ENCODE data around the gene EMP1. TPM values are rescaled to one million over a fixed set of nuclear protein-coding genes. Genes with fewer than 3 reads are reported as not detected.
A peak's percentile ranks its signal among the peaks of the same experiment; 100 is the strongest.

The EMP1 gene
- total and polyA plus RNA-seq, 7 donors: 11.0 to 123 (median 49.8) TPM

DNA sequence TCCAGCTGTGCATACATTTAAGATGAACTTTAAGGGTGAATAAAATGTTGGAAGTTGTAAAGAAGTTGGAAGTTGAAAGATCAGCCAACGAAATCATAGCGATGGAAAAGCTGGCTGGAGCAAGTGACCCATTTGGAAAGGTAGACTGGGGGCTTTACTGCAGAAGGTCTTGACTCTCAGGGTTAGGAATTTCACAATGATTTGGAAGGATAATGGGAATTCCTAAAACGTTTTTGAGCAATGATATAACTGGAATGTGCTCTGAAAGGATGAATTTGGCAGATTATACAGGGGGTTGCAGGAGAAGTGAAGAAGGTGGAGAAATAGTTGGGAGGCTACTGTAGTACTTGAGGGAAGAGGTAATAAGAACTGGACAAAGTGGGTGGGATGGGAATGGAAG lies 27.4 kb downstream of the EMP1 start:
- H3K9me3 ChIP-seq: no peaks in the 10 kb centered on the region
- no peaks in the 10 kb centered on the region for H3K36me3 ChIP-seq (ENCODE audit: insufficient read depth in 1 of 2, low read depth in 1 of 2)
- ATAC-seq: peak in 2 of 4 donors; percentile 35 to 46
- no peak overlapping the region for H3K4me3 ChIP-seq
- no peaks in the 10 kb centered on the region for H3K27me3 ChIP-seq (ENCODE audit: insufficient read depth in 3 of 3, low read length in 2 of 3)
- intact Hi-C loops (cut with DNase I): no loop called here
- DNase-seq: no peak
- WGBS, 3 donors: 38 to 53% (median 48%) methylated on average over 3 of the region's 3 CpGs
- TF ChIP-seq, protein P1, sequence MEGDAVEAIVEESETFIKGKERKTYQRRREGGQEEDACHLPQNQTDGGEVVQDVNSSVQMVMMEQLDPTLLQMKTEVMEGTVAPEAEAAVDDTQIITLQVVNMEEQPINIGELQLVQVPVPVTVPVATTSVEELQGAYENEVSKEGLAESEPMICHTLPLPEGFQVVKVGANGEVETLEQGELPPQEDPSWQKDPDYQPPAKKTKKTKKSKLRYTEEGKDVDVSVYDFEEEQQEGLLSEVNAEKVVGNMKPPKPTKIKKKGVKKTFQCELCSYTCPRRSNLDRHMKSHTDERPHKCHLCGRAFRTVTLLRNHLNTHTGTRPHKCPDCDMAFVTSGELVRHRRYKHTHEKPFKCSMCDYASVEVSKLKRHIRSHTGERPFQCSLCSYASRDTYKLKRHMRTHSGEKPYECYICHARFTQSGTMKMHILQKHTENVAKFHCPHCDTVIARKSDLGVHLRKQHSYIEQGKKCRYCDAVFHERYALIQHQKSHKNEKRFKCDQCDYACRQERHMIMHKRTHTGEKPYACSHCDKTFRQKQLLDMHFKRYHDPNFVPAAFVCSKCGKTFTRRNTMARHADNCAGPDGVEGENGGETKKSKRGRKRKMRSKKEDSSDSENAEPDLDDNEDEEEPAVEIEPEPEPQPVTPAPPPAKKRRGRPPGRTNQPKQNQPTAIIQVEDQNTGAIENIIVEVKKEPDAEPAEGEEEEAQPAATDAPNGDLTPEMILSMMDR (IDR thresholded peaks at IDR 0.05): no peak
- H3K27ac ChIP-seq: no peak overlapping the region
- no peaks in the 10 kb centered on the region for H3K4me1 ChIP-seq

DNA sequence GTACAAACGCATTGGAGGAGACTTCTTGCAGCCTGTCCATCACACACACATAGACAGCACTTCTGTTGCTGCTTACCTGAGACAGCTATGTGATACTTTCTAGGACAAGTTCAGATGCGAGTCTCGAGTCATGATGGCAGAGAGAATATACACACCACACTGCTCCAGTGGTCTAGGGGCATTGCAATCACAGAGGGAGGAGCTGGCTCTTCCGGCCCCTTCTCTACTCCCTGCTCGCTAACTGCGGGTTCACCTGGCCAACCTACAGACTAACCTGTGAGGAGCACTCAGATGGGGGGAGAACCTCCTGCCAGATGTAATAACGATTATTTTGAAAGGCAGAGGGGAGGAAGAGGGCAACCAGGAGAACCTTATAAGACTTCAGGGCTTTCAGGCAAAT lies 30.7 kb downstream of the EMP1 start:
- Histone ChIP-seq H3K4me1 (no peaks in the 10 kb centered on the region), H3K27ac (no peak overlapping the region), H3K9me3 (no peaks in the 10 kb centered on the region), H3K4me3 (no peak overlapping the region), H3K36me3 (ENCODE audit: insufficient read depth in 1 of 2, low read depth in 1 of 2) (no peaks in the 10 kb centered on the region), H3K27me3 (ENCODE audit: insufficient read depth in 3 of 3, low read length in 2 of 3) (peaks cover 0 to 2% (median 0%) of the 10 kb centered on the region in 3 donors)
- intact Hi-C loops (cut with DNase I): no loop called here
- WGBS, 3 donors: 69 to 82% (median 74%) methylated on average over 6 to 7 of the region's 7 CpGs
- ATAC-seq (no peak), DNase-seq (no peak)
- TF ChIP-seq, protein P1 (IDR thresholded peaks at IDR 0.05): no peak

DNA sequence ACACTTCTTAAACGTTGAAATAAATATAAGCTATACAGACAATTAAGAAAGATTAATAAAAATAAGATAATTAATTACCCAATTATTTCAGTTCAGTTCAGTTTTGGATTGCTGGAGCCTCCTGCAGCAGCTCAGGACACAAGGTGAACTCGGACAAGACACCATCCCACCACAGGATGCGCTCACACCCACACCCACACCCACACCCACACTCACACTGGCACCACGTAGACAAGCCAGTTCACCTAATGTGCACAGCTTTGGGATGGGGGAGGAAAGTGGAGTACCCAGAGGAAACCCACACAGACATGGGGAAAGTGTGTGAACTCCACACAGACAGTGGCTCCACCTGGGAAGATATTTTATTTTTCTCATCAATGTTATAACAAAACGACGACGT lies 32.1 kb downstream of the EMP1 start:
- Histone ChIP-seq H3K27ac (no peak overlapping the region), H3K4me3 (no peak overlapping the region), H3K4me1 (no peaks in the 10 kb centered on the region), H3K27me3 (ENCODE audit: insufficient read depth in 3 of 3, low read length in 2 of 3) (peaks cover 0 to 2% (median 0%) of the 10 kb centered on the region in 3 donors), H3K9me3 (no peaks in the 10 kb centered on the region), H3K36me3 (ENCODE audit: insufficient read depth in 1 of 2, low read depth in 1 of 2) (no peaks in the 10 kb centered on the region)
- intact Hi-C loops (cut with DNase I): no loop called here
- 72 to 79% (median 77%) methylated on average over 7 of the region's 7 CpGs for WGBS, 3 donors
- DNase-seq (no peak), ATAC-seq (no peak)
- TF ChIP-seq, protein P1 (IDR thresholded peaks at IDR 0.05): no peak

DNA sequence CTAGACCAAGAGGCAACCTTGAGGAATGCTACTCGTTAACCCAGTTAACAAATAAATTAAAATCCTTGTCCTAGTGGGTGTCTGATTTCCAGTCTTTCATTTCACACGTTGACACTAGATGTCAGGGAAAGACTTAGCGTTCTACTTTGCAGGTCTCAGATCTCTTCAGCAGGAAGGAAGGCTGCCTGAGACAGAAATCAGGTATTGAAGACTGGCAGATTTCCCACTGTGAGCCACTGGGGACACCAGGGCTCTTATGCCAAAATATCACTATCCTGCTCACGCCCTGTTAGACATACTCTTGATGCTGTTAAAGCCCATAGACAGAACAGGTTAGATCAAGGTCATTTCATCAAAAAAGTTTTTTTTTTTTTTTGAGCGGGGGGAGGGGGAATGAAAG lies 33.0 kb downstream of the EMP1 start:
- Histone ChIP-seq H3K36me3 (ENCODE audit: insufficient read depth in 1 of 2, low read depth in 1 of 2) (no peaks in the 10 kb centered on the region), H3K27ac (no peak overlapping the region), H3K4me3 (no peak overlapping the region), H3K4me1 (no peaks in the 10 kb centered on the region), H3K27me3 (ENCODE audit: insufficient read depth in 3 of 3, low read length in 2 of 3) (peaks cover 0 to 2% (median 0%) of the 10 kb centered on the region in 3 donors), H3K9me3 (no peaks in the 10 kb centered on the region)
- no peak for DNase-seq
- TF ChIP-seq, protein P1 (IDR thresholded peaks at IDR 0.05): no peak
- intact Hi-C loops (cut with DNase I): no loop called here
- ATAC-seq: no peak
- 59 to 62% (median 61%) methylated on average over 5 of the region's 5 CpGs for WGBS, 3 donors

DNA sequence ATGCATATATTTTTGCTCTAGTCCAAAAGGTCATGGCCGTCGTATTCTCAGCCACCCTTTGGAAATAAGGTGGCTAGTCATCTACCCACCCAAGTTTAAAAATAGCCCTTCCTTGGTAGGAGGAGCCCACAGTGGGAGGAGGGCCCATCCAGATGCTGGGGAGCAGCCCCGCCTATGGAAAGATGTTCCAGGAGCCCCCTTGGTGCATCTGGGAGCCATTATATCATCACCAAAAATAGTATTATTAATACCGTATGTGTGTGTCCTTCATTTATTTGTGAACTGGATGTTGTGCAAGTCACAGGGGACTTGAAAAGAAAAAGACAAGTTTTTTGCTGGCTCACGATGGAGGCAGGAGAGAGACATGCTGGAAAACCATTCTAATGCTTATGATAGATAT lies 34.0 kb downstream of the EMP1 start:
- no peaks in the 10 kb centered on the region for H3K9me3 ChIP-seq
- intact Hi-C loops (cut with DNase I): no loop called here
- peak; percentile 47 to 66 for DNase-seq
- H3K27ac ChIP-seq: no peak overlapping the region
- ATAC-seq: peak in 3 of 4 donors; percentile 21 to 67 (median 52)
- peaks cover 0 to 2% (median 0%) of the 10 kb centered on the region in 3 donors for H3K27me3 ChIP-seq (ENCODE audit: insufficient read depth in 3 of 3, low read length in 2 of 3)
- no peaks in the 10 kb centered on the region for H3K36me3 ChIP-seq (ENCODE audit: insufficient read depth in 1 of 2, low read depth in 1 of 2)
- no peaks in the 10 kb centered on the region for H3K4me1 ChIP-seq
- H3K4me3 ChIP-seq: no peak overlapping the region
- 52 to 58% (median 53%) methylated on average over 5 of the region's 5 CpGs for WGBS, 3 donors
- TF ChIP-seq, protein P1 (IDR thresholded peaks at IDR 0.05): no peak

All from psoas muscle (tissue), 8 donors.